ENCODE data around the gene PC.

Gene PC

GRCh38 chr11:66863428-66864125, 94.6 kb downstream of the PC start:
- DNase-seq: no peak

GRCh38 chr11:66862559-66863037, 95.6 kb downstream of the PC start:
- DNase-seq: no peak

GRCh38 chr11:66861774-66862558, 96.2 kb downstream of the PC start:
- no peak for DNase-seq

- no peak for DNase-seq
Measured at GRCh38 chr11:66861038-66861773, 97.0 kb downstream of the PC start.

- DNase-seq: no peak
Measured at GRCh38 chr11:66860449-66860831, 97.7 kb downstream of the PC start.

GRCh38 chr11:66859686-66860448, 98.3 kb downstream of the PC start:
- DNase-seq: no peak

DNA sequence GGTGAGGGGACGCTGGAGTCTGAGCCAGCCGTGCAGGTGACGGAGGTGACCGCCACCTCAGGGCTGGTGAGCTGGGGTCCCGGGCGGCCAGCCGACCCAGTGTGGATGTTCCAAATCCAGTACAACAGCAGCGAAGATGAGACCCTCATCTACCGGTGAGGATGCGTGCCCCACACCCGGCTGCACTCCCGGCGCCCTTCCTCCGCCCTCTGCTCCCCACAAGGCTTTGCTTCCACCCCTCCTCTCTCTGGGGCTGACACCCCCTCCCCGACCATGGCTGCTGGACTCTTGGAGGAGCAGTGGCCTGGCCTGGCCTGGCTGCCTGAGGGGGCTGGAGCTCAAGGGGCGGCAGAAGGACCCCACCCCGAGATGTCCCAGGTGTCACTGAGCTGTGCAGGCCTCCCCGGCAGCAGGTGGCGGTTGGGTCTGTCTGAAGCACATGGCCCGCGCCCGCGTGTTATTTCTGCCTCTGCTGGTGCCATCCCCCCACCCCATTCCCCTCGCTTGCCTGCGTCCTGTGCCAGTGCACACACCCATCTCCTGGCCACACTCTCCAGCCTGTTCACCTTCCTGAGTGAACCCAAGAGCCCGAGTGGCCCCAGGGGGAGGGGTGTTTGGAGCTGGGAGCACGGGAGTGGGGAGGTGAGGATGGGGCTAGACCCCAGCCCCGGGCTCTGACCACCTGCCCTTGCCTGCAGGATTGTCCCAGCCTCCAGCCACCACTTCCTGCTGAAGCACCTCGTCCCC, 99.1 kb downstream of the PC start:
- no peak for DNase-seq

GRCh38 chr11:66858186-66858938, 99.8 kb downstream of the PC start:
- DNase-seq: no peak

GRCh38 chr11:66857927-66858185, 100.3 kb downstream of the PC start:
- no peak for DNase-seq

- DNase-seq: no peak
Measured at GRCh38 chr11:66857234-66857926, 100.8 kb downstream of the PC start.

DNA sequence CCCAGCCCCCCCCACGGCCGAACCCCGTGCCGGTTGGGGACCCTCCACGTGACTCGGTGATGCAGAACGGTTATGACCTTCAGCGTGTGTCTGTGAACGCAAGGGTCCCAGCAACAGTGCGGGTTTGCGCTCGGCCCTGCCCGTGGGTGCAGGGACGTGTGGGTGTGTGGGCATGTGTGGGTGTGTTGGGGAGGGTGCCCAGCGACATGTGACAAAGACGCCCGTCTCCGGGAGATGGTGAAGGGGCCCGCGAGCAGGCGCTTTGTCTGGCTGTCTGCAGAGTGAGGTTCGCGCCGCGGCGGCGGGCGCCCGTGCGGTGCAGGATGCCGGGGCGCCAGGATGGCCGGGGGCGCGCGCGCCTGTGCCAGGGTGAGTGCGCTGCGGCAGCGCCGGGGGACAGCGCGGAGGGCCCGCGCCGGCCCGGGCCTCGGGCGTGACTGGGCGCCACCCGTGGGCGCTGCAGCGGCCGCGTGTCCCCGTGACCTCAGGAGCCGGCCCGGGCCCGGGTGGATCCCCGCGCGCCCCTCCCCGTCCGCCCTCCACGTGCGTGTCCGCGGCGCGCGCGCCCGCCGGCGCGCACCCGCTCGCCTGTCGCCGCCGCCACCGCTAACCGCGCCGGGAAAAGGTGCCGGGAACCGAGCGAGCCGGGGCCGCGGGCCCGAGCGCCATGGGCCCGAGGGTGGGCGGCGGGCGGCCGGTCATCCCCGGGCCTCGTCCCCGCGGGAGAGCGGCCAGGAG, 101.5 kb downstream of the PC start, which contains the start of gene LRFN4:
TSS of gene LRFN4 (plus strand) at position 569 of the 738 bp plus-strand sequence. CDS start 681 bp downstream, outside the sequence.
- DNase-seq: peak; percentile 59

GRCh38 chr11:66855574-66856495, 102.3 kb downstream of the PC start:
- peak; percentile 93 for DNase-seq

GRCh38 chr11:66854729-66855211, 103.4 kb downstream of the PC start:
- DNase-seq: no peak

DNA sequence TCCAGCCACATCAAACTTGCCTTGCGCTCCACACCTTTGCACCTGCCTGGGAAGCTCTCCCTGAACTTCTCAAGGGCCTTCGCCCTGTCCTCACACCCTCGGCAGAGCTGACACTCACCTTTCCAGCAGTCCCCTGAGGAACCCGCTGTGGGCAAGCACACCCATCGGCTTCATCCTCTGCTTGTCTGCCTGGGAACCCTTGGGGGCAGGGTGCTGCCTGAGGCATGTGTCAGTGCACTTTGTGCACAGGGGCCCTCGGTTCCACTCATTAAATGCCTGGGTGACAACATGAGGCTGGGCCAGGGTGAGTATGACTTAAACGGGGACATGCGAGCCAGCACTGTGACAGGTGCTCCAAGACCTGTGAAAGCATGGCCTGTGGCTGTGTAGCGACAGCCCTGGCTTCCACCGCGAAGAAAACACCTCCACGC, 103.9 kb downstream of the PC start:
- no peak for DNase-seq

- DNase-seq: no peak
Measured at GRCh38 chr11:66853242-66854229, 104.6 kb downstream of the PC start.

DNA sequence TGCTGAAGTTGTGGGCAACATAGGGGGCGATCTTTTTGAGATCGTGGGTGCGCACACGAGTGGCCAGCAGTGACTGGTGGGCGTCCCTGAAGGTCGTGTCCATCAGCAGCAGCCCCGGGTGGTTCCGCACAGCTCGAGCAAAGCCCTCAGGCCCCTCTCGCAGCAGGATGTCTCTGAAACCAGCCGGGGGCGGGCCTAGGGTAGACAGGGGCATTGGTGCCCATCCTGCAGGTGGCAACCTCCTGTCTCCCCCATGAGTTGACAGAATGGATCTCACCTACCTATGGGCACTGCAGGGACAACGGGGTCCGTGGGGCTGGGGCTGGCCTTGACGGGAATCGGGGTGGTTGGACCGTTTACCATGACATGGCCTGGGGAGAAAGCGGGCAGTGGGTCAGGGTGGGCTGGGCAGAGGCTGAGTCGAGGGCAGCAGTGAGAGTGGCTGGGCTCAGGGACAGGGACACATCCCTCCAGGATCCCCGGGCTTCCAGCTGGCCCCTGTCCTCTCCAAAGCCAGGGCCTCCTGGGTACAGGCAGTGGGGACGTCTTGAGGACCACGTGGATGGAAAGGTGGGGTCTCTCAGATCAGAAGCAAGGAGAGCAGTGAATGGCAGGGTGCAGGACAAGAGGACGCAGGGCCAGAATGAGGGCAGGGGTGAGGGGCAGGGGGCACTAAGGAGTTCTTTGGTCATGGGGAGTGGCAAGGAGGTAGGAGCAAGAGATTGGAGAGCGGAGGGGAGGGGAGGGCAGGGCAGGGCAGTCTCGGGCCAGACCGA, 105.5 kb downstream of the PC start:
- no peak for DNase-seq
